ENCODE results near the gene NMT2.

The NMT2 gene

DNA sequence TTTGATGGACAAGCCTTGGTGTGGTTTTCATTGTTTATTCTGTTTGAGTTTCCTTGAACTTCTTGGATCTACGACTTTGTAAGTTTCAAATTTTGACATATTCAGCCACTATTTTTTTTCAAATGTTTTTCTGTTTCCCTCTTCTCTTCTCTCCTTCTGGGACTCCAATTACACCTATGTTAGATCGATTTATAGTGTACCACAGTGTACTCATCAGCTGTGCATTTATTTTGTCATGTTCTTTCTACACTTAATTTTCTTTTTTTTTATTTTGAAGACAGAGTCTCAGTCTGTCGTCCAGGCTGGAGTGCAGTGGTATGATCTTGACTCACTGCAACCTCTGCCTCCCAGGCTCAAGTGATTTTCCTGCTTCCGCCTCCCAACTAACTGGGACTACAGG is 108.6 kb downstream of the NMT2 start:
- TF ChIP-seq EZH2phosphoT487 (IDR thresholded peaks at IDR 0.05; ENCODE audit: low read depth), result no peak
- Histone ChIP-seq H3K36me3 (replicated peaks; ENCODE audit: low read depth, low read length) (no peaks in the 10 kb centered on the region), H3K27ac (ENCODE audit: low read length) (no peak overlapping the region), H3K4me3 (ENCODE audit: low read length) (no peak overlapping the region), H3K4me1 (ENCODE audit: low read length) (no peaks in the 10 kb centered on the region), H2AFZ (ENCODE audit: low read depth, low read length) (no peak overlapping the region), H3K4me2 (ENCODE audit: low read length) (no peak overlapping the region), H3K79me2 (ENCODE audit: low read length) (no peaks in the 10 kb centered on the region), H3K27me3 (ENCODE audit: low read depth, low read length) (no peaks in the 10 kb centered on the region), H4K20me1 (ENCODE audit: insufficient read depth, low read length) (no peaks in the 10 kb centered on the region), H3K9me3 (ENCODE audit: insufficient read depth, low read length) (no peaks in the 10 kb centered on the region), H3K9ac (ENCODE audit: low read length) (no peak overlapping the region)

DNA sequence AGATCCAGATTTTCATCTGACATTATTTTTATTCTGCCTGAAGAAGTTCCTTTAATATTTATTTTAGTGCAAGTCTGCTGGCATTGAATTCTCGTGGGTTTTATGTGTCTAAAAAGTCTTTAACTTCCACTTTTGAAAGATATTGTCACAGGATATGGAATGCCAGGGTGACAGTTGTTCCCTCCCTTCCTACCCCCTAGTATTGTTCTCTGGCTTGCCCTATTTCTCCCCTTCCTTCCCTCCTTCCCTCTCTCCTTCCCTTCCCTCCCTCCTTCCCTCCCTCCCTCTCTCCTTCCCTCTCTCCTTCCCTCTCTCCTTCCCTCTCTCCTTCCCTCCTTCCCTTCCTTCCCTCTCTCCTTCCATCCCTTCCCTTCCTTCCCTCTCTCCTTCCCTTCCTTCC is 109.8 kb downstream of the NMT2 start:
- Histone ChIP-seq H3K36me3 (replicated peaks; ENCODE audit: low read depth, low read length) (no peaks in the 10 kb centered on the region), H3K9ac (ENCODE audit: low read length) (no peak overlapping the region), H3K27me3 (ENCODE audit: low read depth, low read length) (no peaks in the 10 kb centered on the region), H3K4me3 (ENCODE audit: low read length) (no peak overlapping the region), H3K79me2 (ENCODE audit: low read length) (no peaks in the 10 kb centered on the region), H4K20me1 (ENCODE audit: insufficient read depth, low read length) (no peaks in the 10 kb centered on the region), H3K27ac (ENCODE audit: low read length) (no peak overlapping the region), H3K4me1 (ENCODE audit: low read length) (no peaks in the 10 kb centered on the region), H3K9me3 (ENCODE audit: insufficient read depth, low read length) (no peaks in the 10 kb centered on the region), H3K4me2 (ENCODE audit: low read length) (no peak overlapping the region), H2AFZ (ENCODE audit: low read depth, low read length) (no peak overlapping the region)
- TF ChIP-seq EZH2phosphoT487 (IDR thresholded peaks at IDR 0.05; ENCODE audit: low read depth), result no peak
- TF ChIP-seq, protein P1, sequence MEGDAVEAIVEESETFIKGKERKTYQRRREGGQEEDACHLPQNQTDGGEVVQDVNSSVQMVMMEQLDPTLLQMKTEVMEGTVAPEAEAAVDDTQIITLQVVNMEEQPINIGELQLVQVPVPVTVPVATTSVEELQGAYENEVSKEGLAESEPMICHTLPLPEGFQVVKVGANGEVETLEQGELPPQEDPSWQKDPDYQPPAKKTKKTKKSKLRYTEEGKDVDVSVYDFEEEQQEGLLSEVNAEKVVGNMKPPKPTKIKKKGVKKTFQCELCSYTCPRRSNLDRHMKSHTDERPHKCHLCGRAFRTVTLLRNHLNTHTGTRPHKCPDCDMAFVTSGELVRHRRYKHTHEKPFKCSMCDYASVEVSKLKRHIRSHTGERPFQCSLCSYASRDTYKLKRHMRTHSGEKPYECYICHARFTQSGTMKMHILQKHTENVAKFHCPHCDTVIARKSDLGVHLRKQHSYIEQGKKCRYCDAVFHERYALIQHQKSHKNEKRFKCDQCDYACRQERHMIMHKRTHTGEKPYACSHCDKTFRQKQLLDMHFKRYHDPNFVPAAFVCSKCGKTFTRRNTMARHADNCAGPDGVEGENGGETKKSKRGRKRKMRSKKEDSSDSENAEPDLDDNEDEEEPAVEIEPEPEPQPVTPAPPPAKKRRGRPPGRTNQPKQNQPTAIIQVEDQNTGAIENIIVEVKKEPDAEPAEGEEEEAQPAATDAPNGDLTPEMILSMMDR (IDR thresholded peaks at IDR 0.05; ENCODE audit: low read depth, low read length), result no peak
